ENCODE results near the gene IL36G. TPM values are rescaled to one million over a fixed set of nuclear protein-coding genes. Genes with fewer than 3 reads are reported as not detected.

The IL36G gene
- total RNA-seq, 1 donor from 2014 or later, result not detected

GRCh38 chr2:112947374-112947773 is 30.4 kb upstream of the IL36G start:
- TF ChIP-seq, protein P1, sequence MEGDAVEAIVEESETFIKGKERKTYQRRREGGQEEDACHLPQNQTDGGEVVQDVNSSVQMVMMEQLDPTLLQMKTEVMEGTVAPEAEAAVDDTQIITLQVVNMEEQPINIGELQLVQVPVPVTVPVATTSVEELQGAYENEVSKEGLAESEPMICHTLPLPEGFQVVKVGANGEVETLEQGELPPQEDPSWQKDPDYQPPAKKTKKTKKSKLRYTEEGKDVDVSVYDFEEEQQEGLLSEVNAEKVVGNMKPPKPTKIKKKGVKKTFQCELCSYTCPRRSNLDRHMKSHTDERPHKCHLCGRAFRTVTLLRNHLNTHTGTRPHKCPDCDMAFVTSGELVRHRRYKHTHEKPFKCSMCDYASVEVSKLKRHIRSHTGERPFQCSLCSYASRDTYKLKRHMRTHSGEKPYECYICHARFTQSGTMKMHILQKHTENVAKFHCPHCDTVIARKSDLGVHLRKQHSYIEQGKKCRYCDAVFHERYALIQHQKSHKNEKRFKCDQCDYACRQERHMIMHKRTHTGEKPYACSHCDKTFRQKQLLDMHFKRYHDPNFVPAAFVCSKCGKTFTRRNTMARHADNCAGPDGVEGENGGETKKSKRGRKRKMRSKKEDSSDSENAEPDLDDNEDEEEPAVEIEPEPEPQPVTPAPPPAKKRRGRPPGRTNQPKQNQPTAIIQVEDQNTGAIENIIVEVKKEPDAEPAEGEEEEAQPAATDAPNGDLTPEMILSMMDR (IDR thresholded peaks at IDR 0.05; ENCODE audit: insufficient read depth, low read length, poor library complexity, severe bottlenecking), result no peak
- no peak for DNase-seq (ENCODE audit: low read depth)
- Histone ChIP-seq H3K4me3 (ENCODE audit: low read depth, low read length) (no peak overlapping the region), H3K27me3 (ENCODE audit: control insufficient read depth, insufficient read depth, low read length) (no peaks in the 10 kb centered on the region), H3K36me3 (ENCODE audit: control insufficient read depth, insufficient read depth, low read length) (no peaks in the 10 kb centered on the region)

DNA sequence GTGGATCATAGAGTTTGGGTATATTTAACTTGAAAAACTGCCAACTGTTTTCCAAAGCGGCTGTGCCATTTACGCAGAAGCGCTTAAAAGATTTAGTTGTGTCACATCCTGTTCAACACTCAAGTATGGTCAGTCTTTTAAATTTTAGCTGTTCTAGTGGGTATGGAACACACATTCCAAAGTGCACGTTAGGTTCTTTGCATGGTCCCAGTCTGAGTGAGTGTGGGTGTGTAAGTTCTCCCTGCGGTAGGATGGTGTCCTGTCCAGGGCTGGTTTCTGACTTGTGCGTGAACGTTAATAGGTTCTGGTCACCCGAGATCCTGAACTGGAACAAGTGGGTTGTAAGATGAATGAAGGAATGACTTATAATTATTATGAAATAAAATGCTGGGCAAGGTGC is 28.4 kb upstream of the IL36G start:
- TF ChIP-seq, protein P1 (IDR thresholded peaks at IDR 0.05; ENCODE audit: insufficient read depth, low read length, poor library complexity, severe bottlenecking), result no peak
- H3K4me3 ChIP-seq (ENCODE audit: low read depth, low read length), result no peak overlapping the region
- DNase-seq (ENCODE audit: low read depth), result no peak

GRCh38 chr2:112954364-112954763 is 23.4 kb upstream of the IL36G start:
- H3K36me3 ChIP-seq (ENCODE audit: control insufficient read depth, insufficient read depth, low read length), result no peaks in the 10 kb centered on the region
- H3K27me3 ChIP-seq (ENCODE audit: control insufficient read depth, insufficient read depth, low read length), result peaks cover 2% of the 10 kb centered on the region
- no peak overlapping the region for H3K4me3 ChIP-seq (ENCODE audit: low read depth, low read length)
- no peak for DNase-seq (ENCODE audit: low read depth)
- TF ChIP-seq, protein P1 (IDR thresholded peaks at IDR 0.05; ENCODE audit: insufficient read depth, low read length, poor library complexity, severe bottlenecking), result no peak

More for the DNA sequence above, 28.4 kb upstream of the IL36G start:
- H3K27me3 ChIP-seq (ENCODE audit: control insufficient read depth, insufficient read depth, low read length), result no peaks in the 10 kb centered on the region
- no peaks in the 10 kb centered on the region for H3K36me3 ChIP-seq (ENCODE audit: control insufficient read depth, insufficient read depth, low read length)

GRCh38 chr2:112957511-112957910 is 20.3 kb upstream of the IL36G start:
- Histone ChIP-seq H3K36me3 (ENCODE audit: control insufficient read depth, insufficient read depth, low read length) (no peaks in the 10 kb centered on the region), H3K4me3 (ENCODE audit: low read depth, low read length) (no peak overlapping the region), H3K27me3 (ENCODE audit: control insufficient read depth, insufficient read depth, low read length) (peaks cover 2% of the 10 kb centered on the region)
- no peak for DNase-seq (ENCODE audit: low read depth)
- TF ChIP-seq, protein P1 (IDR thresholded peaks at IDR 0.05; ENCODE audit: insufficient read depth, low read length, poor library complexity, severe bottlenecking), result no peak

DNA sequence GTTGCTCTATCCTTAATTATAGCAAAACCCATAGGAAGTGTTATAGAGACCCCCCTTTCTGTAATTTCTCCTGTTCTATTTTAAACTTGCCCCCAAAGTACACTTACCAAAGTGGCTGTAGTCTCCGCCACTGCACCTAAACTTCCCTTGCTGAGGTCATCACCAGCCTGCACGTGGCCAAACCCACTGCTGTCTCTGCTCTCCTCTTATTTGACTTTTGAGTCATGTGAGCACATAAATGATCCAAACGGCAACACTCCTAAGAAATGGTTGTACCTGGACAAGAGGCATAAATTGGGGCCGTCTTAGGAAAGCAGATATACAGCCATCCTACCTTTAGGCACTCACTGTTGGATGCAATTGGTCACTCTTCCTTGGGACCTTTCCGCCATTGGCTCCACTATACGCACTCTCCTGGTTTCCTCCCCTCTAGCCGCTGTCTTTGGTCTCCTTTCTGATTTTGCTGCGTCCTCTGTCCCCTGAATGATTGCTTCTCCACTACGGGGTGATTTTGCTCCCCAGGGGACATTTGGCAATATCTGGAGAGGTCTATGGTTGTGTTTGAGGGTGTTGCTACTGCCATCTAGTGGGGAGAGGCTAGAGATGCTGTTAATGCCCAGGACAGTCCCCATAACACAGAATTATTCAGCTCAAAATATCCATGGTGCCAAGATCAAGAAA is 19.2 kb upstream of the IL36G start:
- DNase-seq (ENCODE audit: low read depth), result no peak
- peaks cover 2% of the 10 kb centered on the region for H3K27me3 ChIP-seq (ENCODE audit: control insufficient read depth, insufficient read depth, low read length)
- H3K4me3 ChIP-seq (ENCODE audit: low read depth, low read length), result no peak overlapping the region
- no peaks in the 10 kb centered on the region for H3K36me3 ChIP-seq (ENCODE audit: control insufficient read depth, insufficient read depth, low read length)
- TF ChIP-seq, protein P1 (IDR thresholded peaks at IDR 0.05; ENCODE audit: insufficient read depth, low read length, poor library complexity, severe bottlenecking), result peak; percentile 89
